Activated CD4-positive, CD25-positive, alpha-beta regulatory T cell treated with anti-CD3 and anti-CD28 coated beads, Interleukin-2, amount 50 U/mL, for 24 hours (primary cell): Measurements from ENCODE around the gene HMCN2.
"Not testable (repeated sequence)": the region's sequence is repeated elsewhere in the genome, so short reads cannot be mapped to it uniquely, and the experiment has no call there.

Experiments used
- ATAC-seq, 2 donors: fragments of 150-1000 bp; cut with Tn5 transposase; one replicate each; pipeline ENCODE4 v1.10.0; 2021; ENCODE audit warnings: mild to moderate bottlenecking in 1 of 2, moderate library complexity in 1 of 2

HMCN2 gene

GRCh38 chr9:130424595-130425454, 159.3 kb downstream of the HMCN2 start:
- no peak for ATAC-seq

- no peak for ATAC-seq
These were observed 160.3 kb downstream of the HMCN2 start for GRCh38 chr9:130425741-130426466.

- ATAC-seq, result no peak
These were observed 160.9 kb downstream of the HMCN2 start for GRCh38 chr9:130426467-130426773.

DNA sequence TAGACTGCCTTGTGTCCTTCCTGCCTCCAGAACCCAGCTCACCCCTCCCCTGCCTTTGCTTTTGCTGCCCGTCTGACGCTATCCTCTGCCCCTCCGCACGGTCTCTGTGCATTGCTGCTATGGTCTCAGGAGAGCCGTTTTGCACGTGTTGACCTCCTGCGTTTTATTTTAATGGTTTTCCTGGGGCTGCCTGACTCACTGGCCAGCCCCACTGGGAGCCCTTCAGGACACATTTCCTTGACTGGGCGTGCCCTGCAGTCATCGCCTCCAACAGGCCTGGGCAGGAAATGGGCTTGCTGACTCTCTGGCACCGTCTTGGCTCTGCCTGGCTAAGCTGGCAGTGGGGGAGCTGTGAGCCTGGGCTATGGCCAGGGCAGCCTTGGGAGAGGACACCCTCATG, 161.3 kb downstream of the HMCN2 start:
- ATAC-seq, result no peak

GRCh38 chr9:130427326-130427725, 161.8 kb downstream of the HMCN2 start:
- ATAC-seq, result no peak

DNA sequence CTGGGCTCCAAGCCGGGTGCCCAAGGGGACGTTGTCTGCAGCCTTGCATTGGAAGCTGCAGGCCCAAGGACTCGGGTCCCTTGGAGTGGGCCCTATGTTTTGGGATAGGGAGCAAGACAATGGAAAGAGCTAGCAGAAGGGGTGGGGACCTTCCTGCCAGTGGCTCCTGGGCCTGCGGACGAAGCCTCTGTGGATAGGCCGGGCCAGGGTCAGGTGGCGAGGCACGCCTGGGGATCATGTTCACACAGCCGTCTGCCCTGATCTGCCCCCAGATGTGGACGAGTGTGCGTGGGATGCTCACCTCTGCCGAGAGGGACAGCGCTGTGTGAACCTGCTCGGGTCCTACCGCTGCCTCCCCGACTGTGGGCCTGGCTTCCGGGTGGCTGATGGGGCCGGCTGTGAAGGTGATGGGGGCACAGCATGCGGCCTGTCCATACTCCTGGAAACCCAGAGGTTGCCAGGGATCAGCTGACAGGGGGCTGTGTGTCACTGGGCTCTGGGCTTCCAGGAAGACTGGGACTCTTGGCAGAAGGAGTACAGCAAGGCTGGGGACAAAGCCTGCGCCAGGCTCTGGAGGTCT, 162.6 kb downstream of the HMCN2 start:
- no peak for ATAC-seq

- ATAC-seq, result no peak
These were observed 163.8 kb downstream of the HMCN2 start for GRCh38 chr9:130429381-130429780.

GRCh38 chr9:130429831-130430230, 164.3 kb downstream of the HMCN2 start:
- ATAC-seq, result no peak

- no peak for ATAC-seq
These were observed 164.7 kb downstream of the HMCN2 start for GRCh38 chr9:130430232-130430631.

DNA sequence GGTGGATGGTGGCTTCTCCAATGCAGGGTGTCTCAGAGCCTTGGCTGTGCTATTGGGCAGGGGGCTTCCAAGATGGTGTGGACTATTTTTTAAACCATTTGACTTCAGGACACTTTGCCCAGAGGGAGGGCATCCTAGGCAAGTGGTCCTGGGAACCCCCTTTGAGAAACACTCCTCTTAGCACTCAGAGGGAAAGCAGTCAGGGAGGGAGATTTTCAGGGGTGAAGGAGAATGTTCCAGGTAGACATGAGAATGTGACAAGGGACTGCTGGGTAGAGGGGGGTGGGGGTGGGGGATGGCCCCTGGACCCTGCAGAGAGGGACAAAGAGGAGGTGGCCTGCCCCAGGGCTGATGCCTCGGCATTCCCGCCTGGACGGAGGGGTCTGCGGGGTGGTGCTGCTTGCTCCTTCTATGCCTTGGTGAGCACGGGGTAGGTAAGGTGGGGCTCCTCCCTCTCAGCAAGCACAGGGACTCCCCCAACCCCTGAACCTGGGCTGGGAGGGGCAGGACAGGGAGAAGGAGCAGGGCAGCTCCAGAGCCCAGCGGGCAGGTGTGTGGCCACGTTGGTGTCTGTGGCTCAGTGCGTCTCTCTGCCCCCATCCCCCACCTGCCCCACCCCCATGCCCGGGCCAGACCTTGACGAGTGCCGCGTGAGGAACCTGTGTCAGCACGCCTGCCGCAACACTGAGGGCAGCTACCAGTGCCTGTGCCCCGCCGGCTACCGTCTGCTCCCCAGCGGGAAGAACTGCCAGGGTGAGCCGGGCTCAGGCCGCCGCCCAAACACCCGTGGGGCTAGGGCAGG, 165.4 kb downstream of the HMCN2 start:
- no peak for ATAC-seq

DNA sequence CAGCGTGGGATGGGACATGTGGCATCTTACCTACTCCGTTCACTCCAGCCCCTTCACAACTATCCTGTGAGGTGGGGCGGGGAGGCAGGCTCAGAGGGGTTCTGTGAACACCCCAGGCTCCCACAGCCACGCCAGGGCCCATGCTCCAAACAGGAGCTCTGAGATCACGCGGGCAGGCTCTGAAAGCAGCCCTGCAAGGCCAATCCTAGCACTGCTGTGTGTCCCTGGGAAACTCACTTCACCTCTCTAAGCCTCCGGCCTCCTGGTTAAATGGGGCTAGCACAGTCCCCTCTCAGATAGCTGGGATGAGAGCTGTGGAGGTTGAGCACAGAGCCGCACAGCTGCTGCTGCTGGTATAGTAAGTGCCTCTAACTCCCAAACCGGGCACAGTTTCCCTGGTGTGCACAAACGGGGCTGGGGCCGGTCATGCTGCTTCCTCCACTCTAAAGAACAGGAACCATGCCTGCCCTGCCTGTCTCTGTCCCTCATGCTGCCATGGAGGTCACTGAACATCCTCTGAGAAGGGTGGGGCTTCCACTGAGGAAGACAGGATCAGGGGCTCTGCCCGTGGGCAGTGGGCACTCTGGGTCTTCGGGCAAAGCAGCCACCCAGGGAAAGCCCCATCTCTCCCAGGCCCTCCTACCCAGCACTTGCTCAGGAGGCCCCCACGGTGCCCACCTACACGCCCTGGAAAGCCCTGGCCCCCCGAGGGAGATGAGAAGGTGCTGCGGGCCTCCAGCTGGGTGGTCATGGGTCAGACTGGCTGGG, 166.2 kb downstream of the HMCN2 start:
- ATAC-seq, result no peak

- no peak for ATAC-seq
These were observed 166.8 kb downstream of the HMCN2 start for GRCh38 chr9:130432362-130432761.

DNA sequence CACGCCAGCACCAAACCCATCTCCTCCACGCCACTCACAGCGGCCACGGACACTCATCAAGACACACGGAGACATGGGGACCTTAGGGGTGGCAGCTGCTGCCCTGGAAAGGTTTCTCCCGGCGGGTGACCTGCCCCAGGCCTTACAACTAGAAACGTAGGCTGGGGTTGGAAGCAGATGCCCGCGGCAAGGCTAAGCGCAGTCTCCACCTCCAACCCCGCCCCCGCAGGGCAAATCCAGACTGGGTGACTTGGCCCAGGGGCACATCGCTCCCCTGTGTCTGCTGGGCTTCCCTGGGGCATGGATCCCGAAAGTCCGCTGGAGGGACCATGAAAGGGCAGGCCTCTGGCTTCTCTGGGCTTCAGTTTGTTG, 167.2 kb downstream of the HMCN2 start:
- no peak for ATAC-seq

DNA sequence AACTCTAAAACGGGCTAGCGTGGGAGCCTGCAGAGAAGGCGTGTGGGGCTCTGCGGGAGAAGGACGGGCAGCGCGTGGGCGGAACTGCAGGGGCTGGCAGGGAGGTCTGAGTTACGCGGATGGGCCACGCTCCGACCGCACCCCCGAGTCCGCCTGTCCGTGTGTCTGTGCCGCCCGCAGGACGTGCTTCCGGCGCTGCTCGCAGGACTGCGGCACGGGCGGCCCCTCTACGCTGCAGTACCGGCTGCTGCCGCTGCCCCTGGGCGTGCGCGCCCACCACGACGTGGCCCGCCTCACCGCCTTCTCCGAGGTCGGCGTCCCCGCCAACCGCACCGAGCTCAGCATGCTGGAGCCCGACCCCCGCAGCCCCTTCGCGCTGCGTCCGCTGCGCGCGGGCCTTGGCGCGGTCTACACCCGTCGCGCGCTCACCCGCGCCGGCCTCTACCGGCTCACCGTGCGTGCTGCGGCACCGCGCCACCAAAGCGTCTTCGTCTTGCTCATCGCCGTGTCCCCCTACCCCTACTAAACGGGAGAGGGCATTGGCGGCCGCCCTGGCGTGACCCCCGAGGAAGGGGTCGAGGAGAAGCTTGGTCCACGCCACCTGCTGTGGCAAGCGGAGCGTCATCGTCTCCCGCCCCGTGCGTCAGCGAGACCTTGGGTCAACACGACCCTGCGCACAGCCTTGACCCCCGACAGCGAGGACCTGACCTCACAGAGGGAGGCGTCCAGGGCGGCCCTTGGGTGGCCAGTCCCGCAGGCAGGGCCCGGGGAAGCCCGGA, 167.8 kb downstream of the HMCN2 start:
- peak; percentile 73 to 75 for ATAC-seq

DNA sequence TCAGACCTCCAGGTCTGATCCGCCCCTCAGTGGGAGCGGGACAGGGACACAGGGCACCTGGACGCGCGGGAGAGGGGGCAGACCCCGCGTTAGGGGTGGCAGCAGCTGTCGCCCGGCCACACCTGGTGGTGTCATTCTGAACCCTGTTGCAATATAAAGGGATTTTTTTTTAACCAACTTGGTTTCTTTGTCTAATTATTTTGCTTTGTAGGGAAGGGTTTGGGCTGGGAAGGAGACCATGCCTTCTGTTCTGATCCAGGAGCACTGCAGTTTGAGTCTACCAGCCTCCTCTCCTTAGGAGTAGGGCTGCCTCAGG, 168.3 kb downstream of the HMCN2 start:
- ATAC-seq, result no peak

GRCh38 chr9:130434656-130435055, 169.1 kb downstream of the HMCN2 start:
- ATAC-seq, result not testable (repeated sequence)

GRCh38 chr9:130437011-130437789, 171.6 kb downstream of the HMCN2 start:
- no peak for ATAC-seq

GRCh38 chr9:130438382-130438981, 172.9 kb downstream of the HMCN2 start:
- no peak for ATAC-seq

DNA sequence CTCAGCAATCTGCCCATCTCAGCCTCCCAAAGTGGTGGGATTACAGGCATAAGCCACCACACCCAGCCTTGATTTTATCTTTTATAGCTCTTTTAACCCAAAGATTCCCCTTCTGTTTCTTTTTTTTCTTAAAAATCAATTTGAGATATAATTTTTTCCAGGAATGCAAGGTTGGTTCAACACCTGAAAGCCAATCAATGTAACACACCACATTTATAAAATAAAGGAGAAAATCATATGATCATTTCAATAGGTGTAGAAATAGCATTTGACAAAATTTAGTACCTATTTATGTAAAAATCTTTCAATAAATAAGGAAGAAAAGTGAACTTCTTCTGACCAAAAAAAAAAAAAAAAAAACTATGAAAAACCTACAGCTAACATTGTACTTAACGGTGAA, 175.5 kb downstream of the HMCN2 start:
- ATAC-seq, result no peak

GRCh38 chr9:130442746-130443455, 177.3 kb downstream of the HMCN2 start:
- no peak for ATAC-seq
